HepG2 (cell line): Measurements from ENCODE around the gene TAS2R50. TPM values are rescaled to one million over a fixed set of nuclear protein-coding genes. Genes with fewer than 3 reads are reported as not detected.
A peak's percentile ranks its signal among the peaks of the same experiment; 100 is the strongest.

Experiments
- CREB1 ChIP-seq, 2 experiments: fragments of 450-650 bp in 1 of 2; IDR thresholded peaks; 2 replicates each; pipeline ENCODE4 v1.6.1; 2016 to 2017; ENCODE audit warnings: control low read depth in 1 of 2, mild to moderate bottlenecking in 1 of 2, missing compliant biosample characterization in 1 of 2, missing genetic modification characterization in 1 of 2
- ELF1 ChIP-seq: sonication (generic); formaldehyde crosslinking; IDR thresholded peaks from 2 replicates; pipeline ENCODE4 v1.4.0; 2020; ENCODE audit warnings: missing genetic modification reagents
- GABPA ChIP-seq, 2 experiments: IDR thresholded peaks; 2 replicates each; pipeline ENCODE4 v1.6.1; 2011 to 2016; ENCODE audit warnings: low read depth in 2 of 2, low read length in 1 of 2, missing biosample characterization in 1 of 2, missing genetic modification characterization in 1 of 2
- HNF4G ChIP-seq, 2 experiments: sonication (generic) in 1 of 2; formaldehyde crosslinking in 1 of 2; IDR thresholded peaks; 2 replicates each; pipeline versions ENCODE4 v1.4.0 to v1.6.1; 2011 to 2020; ENCODE audit warnings: borderline replicate concordance in 2 of 2, low read depth in 2 of 2, mild to moderate bottlenecking in 2 of 2, low read length in 1 of 2, missing genetic modification reagents in 1 of 2, moderate library complexity in 1 of 2
- ISL2 ChIP-seq: sonication (generic); formaldehyde crosslinking; IDR thresholded peaks from 2 replicates; pipeline ENCODE4 v1.5.0; 2020; ENCODE audit warnings: missing genetic modification reagents
- MEIS2 ChIP-seq: sonication (generic); formaldehyde crosslinking; IDR thresholded peaks from 2 replicates; pipeline ENCODE4 v1.9.0; 2021; ENCODE audit warnings: mild to moderate bottlenecking, missing genetic modification reagents
- MIER2 ChIP-seq: IDR thresholded peaks from 2 replicates; pipeline ENCODE4 v1.6.1; 2016; ENCODE audit warnings: missing biosample characterization, missing genetic modification reagents
- NFAT5 ChIP-seq: sonication (generic); formaldehyde crosslinking; IDR thresholded peaks from 2 replicates; pipeline ENCODE4 v1.4.0; 2020; ENCODE audit warnings: missing genetic modification reagents
- NR2C2 ChIP-seq: sonication (generic); formaldehyde crosslinking; IDR thresholded peaks from 2 replicates; pipeline ENCODE4 v1.4.0; 2020; ENCODE audit warnings: missing genetic modification reagents, mild to moderate bottlenecking, moderate library complexity, borderline replicate concordance
- PHF21A ChIP-seq: sonication (generic); formaldehyde crosslinking; IDR thresholded peaks from 2 replicates; pipeline ENCODE4 v1.5.0; 2020; ENCODE audit warnings: mild to moderate bottlenecking, missing genetic modification reagents
- SOX13 ChIP-seq, 3 experiments: fragments of 450-650 bp in 1 of 3; sonication (generic) in 1 of 3; formaldehyde crosslinking in 1 of 3; IDR thresholded peaks in 2 of 3; conservative IDR thresholded peaks in 1 of 3; 2 replicates each; pipeline versions ENCODE4 v1.5.0 to v1.6.1; 2016 to 2020; ENCODE audit warnings: antibody characterized with exemption in 1 of 3, mild to moderate bottlenecking in 1 of 3, missing compliant biosample characterization in 1 of 3, missing genetic modification reagents in 1 of 3, moderate library complexity in 1 of 3
- ZNF124 ChIP-seq: sonication (generic); formaldehyde crosslinking; IDR thresholded peaks from 2 replicates; pipeline ENCODE4 v1.4.0; 2020; ENCODE audit warnings: missing genetic modification reagents
- ZNF20 ChIP-seq: sonication (generic); formaldehyde crosslinking; IDR thresholded peaks from 2 replicates; pipeline ENCODE4 v1.4.0; 2020; ENCODE audit warnings: mild to moderate bottlenecking, moderate library complexity, missing genetic modification reagents
- ZNF264 ChIP-seq: sonication (generic); formaldehyde crosslinking; IDR thresholded peaks from 2 replicates; pipeline ENCODE4 v1.4.0; 2020; ENCODE audit warnings: missing genetic modification reagents
- ZNF441 ChIP-seq: sonication (generic); formaldehyde crosslinking; IDR thresholded peaks from 2 replicates; pipeline ENCODE4 v1.7.0; 2021; ENCODE audit warnings: missing genetic modification reagents, borderline replicate concordance
- ZNF652 ChIP-seq: IDR thresholded peaks from 2 replicates; pipeline ENCODE4 v1.6.1; 2016; ENCODE audit warnings: low read depth, borderline replicate concordance
- polyA plus RNA-seq, 8 experiments: library from polyadenylated mRNA; depleted of rRNA in 3 of 8; stranded (reverse) in 7 of 8; unstranded in 1 of 8; fragments of >200 nt; fragmentation: Illumina TruSeq in 4 of 8; extraction: Trizol in 4 of 8; gene quantifications; 2 replicates each; pipeline versions ENCODE4 v1.2.1 to v1.2.3, GENCODE V29; 2011 to 2016; ENCODE audit warnings: low read depth in 4 of 8, missing spikeins in 1 of 8, mixed read lengths in 1 of 8; ENCODE audit not compliant: insufficient read depth in 1 of 8
- total RNA-seq, 5 experiments: library from RNA; depleted of rRNA; stranded (reverse); fragments of >200 nt; fragmentation: Illumina TruSeq; extraction: Trizol; gene quantifications; 2 replicates each; pipeline ENCODE4 v1.2.3, GENCODE V29; 2016; ENCODE audit warnings: low read depth in 1 of 5
- TF ChIP-seq, protein P1 (sequence below): IDR thresholded peaks from 2 replicates; pipeline ENCODE4 v1.6.1; 2016; ENCODE audit warnings: mild to moderate bottlenecking
- TF ChIP-seq, protein P2 (sequence below): sonication (generic); formaldehyde crosslinking; IDR thresholded peaks from 2 replicates; pipeline ENCODE4 v1.5.1; 2020; ENCODE audit warnings: mild to moderate bottlenecking, moderate library complexity, missing genetic modification reagents

Gene TAS2R50
- total and polyA plus RNA-seq, 2 of the 13 experiments (the other 11 are each of a cell fraction or from before 2014, with no cell fraction given): 0.17 to 2.2 TPM

- TF ChIP-seq PHF21A (peak; percentile 91), ZNF124 (CRISPR knock-in tag) (peak; percentile 49; the same call in 1 of the 2 replicates), ZNF652 (CRISPR knock-in tag) (no peak; the same call in 1 of the 2 replicates), ZNF441 (CRISPR knock-in tag) (peak; percentile 71; the same call in 1 of the 2 replicates), MIER2 (CRISPR knock-in tag) (peak; percentile 28; the same call in 1 of the 2 replicates), ZNF264 (CRISPR knock-in tag) (peak; percentile 54; the same call in 1 of the 2 replicates), ELF1 (CRISPR knock-in tag) (0 out of 2 replicates have a peak, but pooled peaks have one; percentile 24), NFAT5 (CRISPR knock-in tag) (no peak), ISL2 (CRISPR knock-in tag) (peak; percentile 82), ZNF20 (CRISPR knock-in tag) (no peak), HNF4G (IDR thresholded peaks at IDR 0.05; ENCODE audit: borderline replicate concordance, low read depth, low read length) (peak; percentile 79), HNF4G (CRISPR knock-in tag; IDR thresholded peaks at IDR 0.05; ENCODE audit: borderline replicate concordance, low read depth) (peak; percentile 91), GABPA (IDR thresholded peaks at IDR 0.05; ENCODE audit: low read depth, low read length) (no peak), GABPA (CRISPR knock-in tag; IDR thresholded peaks at IDR 0.05; ENCODE audit: low read depth) (peak; percentile 34; the same call in 1 of the 2 replicates), SOX13 (IDR thresholded peaks at IDR 0.05) (peak; percentile 86), SOX13 (CRISPR knock-in tag; conservative IDR thresholded peaks at IDR 0.05 in 1 of 2, IDR thresholded peaks at IDR 0.05 in 1 of 2) (peak in 1 of 2 experiments; percentile 95; a peak in 2 of 4 replicates), MEIS2 (CRISPR knock-in tag) (peak; percentile 70), NR2C2 (CRISPR knock-in tag) (peak; percentile 73), CREB1 (IDR thresholded peaks at IDR 0.05) (no peak), CREB1 (CRISPR knock-in tag; IDR thresholded peaks at IDR 0.05) (peak; percentile 63)
- TF ChIP-seq, protein P1, sequence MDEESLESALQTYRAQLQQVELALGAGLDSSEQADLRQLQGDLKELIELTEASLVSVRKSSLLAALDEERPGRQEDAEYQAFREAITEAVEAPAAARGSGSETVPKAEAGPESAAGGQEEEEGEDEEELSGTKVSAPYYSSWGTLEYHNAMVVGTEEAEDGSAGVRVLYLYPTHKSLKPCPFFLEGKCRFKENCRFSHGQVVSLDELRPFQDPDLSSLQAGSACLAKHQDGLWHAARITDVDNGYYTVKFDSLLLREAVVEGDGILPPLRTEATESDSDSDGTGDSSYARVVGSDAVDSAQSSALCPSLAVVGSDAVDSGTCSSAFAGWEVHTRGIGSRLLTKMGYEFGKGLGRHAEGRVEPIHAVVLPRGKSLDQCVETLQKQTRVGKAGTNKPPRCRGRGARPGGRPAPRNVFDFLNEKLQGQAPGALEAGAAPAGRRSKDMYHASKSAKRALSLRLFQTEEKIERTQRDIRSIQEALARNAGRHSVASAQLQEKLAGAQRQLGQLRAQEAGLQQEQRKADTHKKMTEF (CRISPR knock-in tag): peak; percentile 86
- TF ChIP-seq, protein P2, sequence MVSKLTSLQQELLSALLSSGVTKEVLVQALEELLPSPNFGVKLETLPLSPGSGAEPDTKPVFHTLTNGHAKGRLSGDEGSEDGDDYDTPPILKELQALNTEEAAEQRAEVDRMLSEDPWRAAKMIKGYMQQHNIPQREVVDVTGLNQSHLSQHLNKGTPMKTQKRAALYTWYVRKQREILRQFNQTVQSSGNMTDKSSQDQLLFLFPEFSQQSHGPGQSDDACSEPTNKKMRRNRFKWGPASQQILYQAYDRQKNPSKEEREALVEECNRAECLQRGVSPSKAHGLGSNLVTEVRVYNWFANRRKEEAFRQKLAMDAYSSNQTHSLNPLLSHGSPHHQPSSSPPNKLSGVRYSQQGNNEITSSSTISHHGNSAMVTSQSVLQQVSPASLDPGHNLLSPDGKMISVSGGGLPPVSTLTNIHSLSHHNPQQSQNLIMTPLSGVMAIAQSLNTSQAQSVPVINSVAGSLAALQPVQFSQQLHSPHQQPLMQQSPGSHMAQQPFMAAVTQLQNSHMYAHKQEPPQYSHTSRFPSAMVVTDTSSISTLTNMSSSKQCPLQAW (CRISPR knock-in tag): peak; percentile 79
Observed at GRCh38 chr12:11015775-11016430, 29.2 kb upstream of the TAS2R50 start (continued).
